GM23338 (cell line): Measurements from ENCODE around the gene CAMTA1. TPM values are rescaled to one million over a fixed set of nuclear protein-coding genes. Genes with fewer than 3 reads are reported as not detected.

Experiments
- ATAC-seq: fragments of 200-7000 bp; cut with Tn5 transposase; 3 replicates; pipeline ENCODE4 v1.9.1; 2020
- DNase-seq: peaks from one replicate; pipeline ENCODE4 v3.0.0-alpha.2; 2015; ENCODE audit warnings: low spot score
- H2AFZ ChIP-seq: fragments of 200-600 bp; sonication (generic); 2 replicates; pipeline ENCODE4 v1.8.0; 2016; ENCODE audit warnings: antibody characterized with exemption, mild to moderate bottlenecking, moderate library complexity
- H3F3A ChIP-seq: fragments of 200-600 bp; sonication (generic); replicated peaks from 2 replicates; pipeline ENCODE4 v1.8.0; 2017; ENCODE audit warnings: antibody characterized with exemption, mixed run types, low read depth
- H3K27ac ChIP-seq: fragments of 200-600 bp; sonication (generic); 2 replicates; pipeline ENCODE4 v1.6.1; 2016; ENCODE audit warnings: low read depth
- H3K27me3 ChIP-seq: fragments of 200-600 bp; sonication (generic); 2 replicates; pipeline ENCODE4 v1.8.0; 2016; ENCODE audit warnings: mild to moderate bottlenecking, mixed run types, moderate library complexity; ENCODE audit not compliant: insufficient read depth
- H3K36me3 ChIP-seq: fragments of 200-600 bp; sonication (generic); 2 replicates; pipeline ENCODE4 v1.8.0; 2016; ENCODE audit warnings: mild to moderate bottlenecking; ENCODE audit not compliant: insufficient read depth
- H3K4me1 ChIP-seq: fragments of 200-600 bp; sonication (generic); 2 replicates; pipeline ENCODE4 v1.8.0; 2016; ENCODE audit warnings: mild to moderate bottlenecking, moderate library complexity; ENCODE audit not compliant: insufficient read depth
- H3K4me2 ChIP-seq: fragments of 200-600 bp; sonication (generic); 2 replicates; pipeline ENCODE4 v1.7.1; 2017; ENCODE audit warnings: mixed run types
- H3K4me3 ChIP-seq: fragments of 200-600 bp; sonication (generic); 2 replicates; pipeline ENCODE4 v1.6.1; 2016; ENCODE audit warnings: mixed run types
- H3K79me2 ChIP-seq: fragments of 200-600 bp; sonication (generic); replicated peaks from 2 replicates; pipeline ENCODE4 v1.8.0; 2017; ENCODE audit warnings: mild to moderate bottlenecking; ENCODE audit not compliant: insufficient read depth
- H3K9me2 ChIP-seq: fragments of 200-600 bp; sonication (generic); 2 replicates; pipeline ENCODE4 v1.8.0; 2017; ENCODE audit not compliant: insufficient read depth
- H4K20me1 ChIP-seq: fragments of 200-600 bp; sonication (generic); replicated peaks from 2 replicates; pipeline ENCODE4 v1.8.0; 2017; ENCODE audit warnings: mild to moderate bottlenecking; ENCODE audit not compliant: insufficient read depth
- H3K27ac Mint-ChIP-seq: 2 replicates; pipeline ENCODE4 v1.8.0; 2020; ENCODE audit warnings: inconsistent platforms, mild to moderate bottlenecking, moderate library complexity, mixed read lengths
- H3K27me3 Mint-ChIP-seq: 3 replicates; pipeline ENCODE4 v1.8.0; 2022; ENCODE audit warnings: low read depth, mild to moderate bottlenecking, moderate library complexity, mixed read lengths, inconsistent platforms; ENCODE audit not compliant: insufficient read depth, poor library complexity
- H3K36me3 Mint-ChIP-seq: 3 replicates; pipeline ENCODE4 v1.8.0; 2021; ENCODE audit warnings: low read depth, mild to moderate bottlenecking, inconsistent platforms, moderate library complexity, mixed read lengths
- H3K4me1 Mint-ChIP-seq: 3 replicates; pipeline ENCODE4 v1.8.0; 2020; ENCODE audit warnings: mild to moderate bottlenecking, inconsistent platforms, mixed read lengths
- H3K4me3 Mint-ChIP-seq: 3 replicates; pipeline ENCODE4 v1.8.0; 2021; ENCODE audit warnings: moderate library complexity, mild to moderate bottlenecking, inconsistent platforms, mixed read lengths
- H3K9me3 Mint-ChIP-seq: 3 replicates; pipeline ENCODE4 v1.8.0; 2020; ENCODE audit warnings: moderate library complexity, mild to moderate bottlenecking, inconsistent platforms, mixed read lengths
- CREB1 ChIP-seq: fragments of 250-450 bp; sonication (Bioruptor Pico); IDR thresholded peaks from 2 replicates; pipeline ENCODE4 v1.5.0; 2020; ENCODE audit warnings: low read depth, mild to moderate bottlenecking, moderate library complexity
- CTCF ChIP-seq, 2 experiments: fragments of 200-600 bp in 1 of 2; sonication (generic) in 1 of 2; conservative IDR thresholded peaks; 2 replicates each; pipeline versions ENCODE4 v1.5.1 to v1.6.1; 2016 to 2017; ENCODE audit warnings: antibody characterized with exemption in 2 of 2, low read depth in 2 of 2, mild to moderate bottlenecking in 2 of 2, moderate library complexity in 1 of 2
- ETS1 ChIP-seq: IDR thresholded peaks from 2 replicates; pipeline ENCODE4 v1.6.1; 2016; ENCODE audit warnings: antibody characterized with exemption
- EZH2 ChIP-seq: fragments of 200-600 bp; sonication (generic); IDR thresholded peaks from one replicate; pipeline ENCODE4 v1.8.0; 2017; ENCODE audit warnings: antibody characterized with exemption, mild to moderate bottlenecking, low read depth; ENCODE audit not compliant: unreplicated experiment
- EZH2phosphoT487 ChIP-seq: fragments of 200-600 bp; sonication (generic); IDR thresholded peaks from one replicate; pipeline ENCODE4 v1.8.1; 2018; ENCODE audit warnings: antibody characterized with exemption; ENCODE audit not compliant: unreplicated experiment
- JUNB ChIP-seq: IDR thresholded peaks from one replicate; pipeline ENCODE4 v1.6.1; 2016; ENCODE audit warnings: antibody characterized with exemption; ENCODE audit not compliant: unreplicated experiment
- NANOG ChIP-seq: IDR thresholded peaks from 2 replicates; pipeline ENCODE4 v1.6.1; 2016; ENCODE audit warnings: antibody characterized with exemption, borderline replicate concordance
- POLR2AphosphoS5 ChIP-seq: IDR thresholded peaks from 2 replicates; pipeline ENCODE4 v1.6.1; 2016; ENCODE audit warnings: antibody characterized with exemption, low read depth
- REST ChIP-seq: IDR thresholded peaks from one replicate; pipeline ENCODE4 v1.6.1; 2018; ENCODE audit warnings: antibody characterized with exemption; ENCODE audit not compliant: unreplicated experiment
- STAT1 ChIP-seq: IDR thresholded peaks from one replicate; pipeline ENCODE4 v1.6.1; 2016; ENCODE audit warnings: antibody characterized with exemption; ENCODE audit not compliant: unreplicated experiment
- ZNF114 ChIP-seq: fragments of 250-450 bp; sonication (Bioruptor Pico); IDR thresholded peaks from 2 replicates; pipeline ENCODE4 v1.5.0; 2020; ENCODE audit warnings: mild to moderate bottlenecking, moderate library complexity
- ZNF331 ChIP-seq: fragments of 250-450 bp; sonication (Bioruptor Pico); IDR thresholded peaks from 2 replicates; pipeline ENCODE4 v1.5.0; 2020; ENCODE audit warnings: low read depth, mild to moderate bottlenecking, moderate library complexity
- ZNF462 ChIP-seq: fragments of 250-450 bp; sonication (Bioruptor Pico); IDR thresholded peaks from 2 replicates; pipeline ENCODE4 v1.5.0; 2020; ENCODE audit warnings: mild to moderate bottlenecking, moderate library complexity
- polyA plus RNA-seq: library from polyadenylated mRNA; unstranded; fragments of >200 nt; fragmentation: Nextera tagmentation; extraction: Ambion mirVana; gene quantifications from 2 replicates; pipeline ENCODE4 v1.2.1, GENCODE V29; 2016
- total RNA-seq: library from RNA; depleted of rRNA; stranded (reverse); fragments of >200 nt; shearing (Covaris generic); gene quantifications from 2 replicates; pipeline ENCODE4 v1.2.3, GENCODE V29; 2014

CAMTA1 gene
- total and polyA plus RNA-seq, 2 experiments from 2014 or later: 115 to 519 TPM

GRCh38 chr1:7384679-7385078 lies 599.4 kb downstream of the CAMTA1 start:
- Mint-ChIP-seq H3K4me1 (peaks cover 25% of the 10 kb centered on the region), H3K4me3 (no peak overlapping the region), H3K27ac (no peak overlapping the region), H3K9me3 (no peaks in the 10 kb centered on the region; the same call in 2 of the 3 replicates), H3K36me3 (no peaks in the 10 kb centered on the region), H3K27me3 (peaks cover 7% of the 10 kb centered on the region)
- Histone ChIP-seq H3K4me2 (no peak overlapping the region), H3K79me2 (no peaks in the 10 kb centered on the region), H2AFZ (no peak overlapping the region), H3K4me3 (no peak overlapping the region), H3F3A (no peaks in the 10 kb centered on the region), H3K9me2 (no peaks in the 10 kb centered on the region), H3K27me3 (no peaks in the 10 kb centered on the region), H3K4me1 (peaks cover 7% of the 10 kb centered on the region), H3K27ac (no peak overlapping the region), H3K36me3 (no peaks in the 10 kb centered on the region), H4K20me1 (no peaks in the 10 kb centered on the region)
- no peak for TF ChIP-seq CTCF (conservative IDR thresholded peaks at IDR 0.05; ENCODE audit: low read depth in 2 of 2)
- no peak for TF ChIP-seq NANOG
- TF ChIP-seq REST: no peak
- TF ChIP-seq EZH2: no peak
- no peak for TF ChIP-seq STAT1
- no peak for TF ChIP-seq EZH2phosphoT487
- no peak for TF ChIP-seq ETS1
- TF ChIP-seq JUNB: no peak
- no peak for TF ChIP-seq ZNF462
- no peak for TF ChIP-seq ZNF114
- TF ChIP-seq ZNF331 (CRISPR knock-in tag): no peak
- no peak for TF ChIP-seq POLR2AphosphoS5
- TF ChIP-seq CREB1 (CRISPR knock-in tag): no peak
- ATAC-seq: no peak
- DNase-seq: no peak
